Stimulated activated CD8-positive, alpha-beta memory T cell treated with anti-CD3 and anti-CD28 coated beads, Interleukin-7, amount 100 ng/mL, for 4 hours (primary cell): Measurements from ENCODE around the gene DENND6B.
"Not testable (repeated sequence)": the region's sequence is repeated elsewhere in the genome, so short reads cannot be mapped to it uniquely, and the experiment has no call there.

ENCODE experiments used
- DNase-seq, 2 donors: peaks; one replicate each; pipeline ENCODE4 v3.0.0-alpha.2; 2020; ENCODE audit warnings: low read depth in 2 of 2

DENND6B gene

DNA sequence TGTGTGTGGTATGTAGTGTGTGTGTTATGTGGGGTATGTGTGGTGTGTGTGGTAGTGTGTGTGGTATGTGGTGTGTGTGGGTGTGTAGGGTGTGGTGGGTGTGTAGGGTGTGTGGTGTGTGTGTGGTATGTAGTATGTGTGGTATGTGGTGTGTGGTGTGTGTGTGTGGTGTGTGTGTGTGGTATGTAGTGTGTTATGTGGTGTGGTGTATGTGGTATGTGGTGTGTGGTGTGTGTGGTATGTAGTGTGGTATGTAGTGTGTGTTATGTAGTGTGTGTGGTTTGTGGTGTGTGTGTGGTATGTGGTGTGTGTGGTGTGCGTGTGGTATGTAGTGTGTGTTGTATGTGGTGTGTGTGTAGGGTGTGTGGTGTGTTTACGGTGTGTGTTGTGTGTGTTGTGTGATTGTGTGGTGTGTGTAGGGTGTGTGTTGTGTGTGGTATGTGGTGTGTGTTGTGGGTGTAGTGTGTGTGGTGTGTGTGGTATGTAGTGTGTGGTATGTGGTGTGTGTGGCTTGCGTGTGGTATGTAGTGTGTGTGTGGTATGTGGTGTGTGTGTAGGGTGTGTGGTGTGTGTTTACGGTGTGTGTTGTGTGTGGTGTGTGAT is 12.1 kb upstream of the DENND6B start:
- no peak for DNase-seq

DNA sequence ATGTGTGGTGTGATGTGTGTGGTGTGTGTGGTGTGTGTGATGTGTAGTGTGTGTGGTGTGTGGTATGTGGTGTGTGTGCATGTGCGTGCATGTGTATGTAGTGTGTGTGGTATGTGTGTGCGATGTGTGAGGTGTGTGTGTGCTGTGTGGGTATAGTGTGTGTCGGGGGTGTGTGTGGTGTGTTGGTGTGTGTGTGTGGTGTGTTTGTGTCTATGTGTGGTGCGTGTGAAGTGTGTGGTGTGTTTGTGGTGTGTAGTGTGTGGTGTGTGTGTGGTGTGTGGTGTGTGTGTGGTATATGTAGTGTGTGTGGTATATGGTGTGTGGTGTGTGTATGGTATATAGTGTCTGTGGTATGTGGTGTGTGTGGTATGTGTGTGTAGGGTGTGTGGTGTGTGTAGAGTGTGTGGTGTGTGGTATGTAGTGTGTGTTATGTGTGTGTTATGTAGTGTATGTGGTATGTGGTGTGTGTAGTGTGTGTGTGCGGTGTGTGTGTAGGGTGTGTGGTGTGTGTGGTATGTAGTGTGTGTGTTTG is 11.3 kb upstream of the DENND6B start:
- DNase-seq: no peak

DNA sequence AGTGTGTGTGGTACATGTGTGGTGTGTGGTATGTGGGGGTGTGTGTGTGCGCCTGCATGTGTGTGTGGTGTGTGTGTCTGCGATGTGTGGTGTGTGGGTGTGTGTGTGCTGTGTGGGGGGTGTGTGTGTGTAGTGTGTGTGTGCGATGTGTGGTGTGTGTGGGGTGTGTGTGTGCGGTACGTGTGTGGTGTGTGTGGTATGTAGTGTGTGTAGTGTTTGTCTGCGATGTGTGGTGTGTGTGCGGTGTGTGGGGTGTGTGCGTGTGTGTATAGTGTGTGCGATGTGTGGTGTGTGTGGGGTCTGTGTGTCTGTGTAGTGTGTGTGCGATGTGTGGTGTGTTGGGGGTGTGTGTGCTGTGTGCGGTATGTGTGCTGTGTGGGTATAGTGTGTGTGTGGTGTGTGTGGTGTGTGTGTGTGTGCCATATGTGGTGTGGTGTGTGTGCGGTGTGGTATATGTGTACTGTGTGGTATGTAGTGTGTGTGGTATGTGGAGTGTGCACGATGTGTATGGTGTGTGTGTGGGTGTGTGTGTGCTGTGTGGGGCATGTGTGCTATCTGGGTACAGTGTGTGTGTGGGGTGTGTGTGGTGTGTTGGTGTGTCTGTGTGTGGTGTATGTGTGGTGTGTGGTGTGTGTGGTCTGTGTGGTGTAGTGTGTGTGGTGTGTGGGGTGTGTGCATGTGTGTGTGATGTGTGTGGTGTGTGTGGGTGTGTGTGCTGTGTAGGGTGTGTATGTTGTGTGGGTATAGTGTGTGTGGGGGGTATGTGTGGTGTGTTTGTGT is 10.6 kb upstream of the DENND6B start:
- no peak for DNase-seq

DNA sequence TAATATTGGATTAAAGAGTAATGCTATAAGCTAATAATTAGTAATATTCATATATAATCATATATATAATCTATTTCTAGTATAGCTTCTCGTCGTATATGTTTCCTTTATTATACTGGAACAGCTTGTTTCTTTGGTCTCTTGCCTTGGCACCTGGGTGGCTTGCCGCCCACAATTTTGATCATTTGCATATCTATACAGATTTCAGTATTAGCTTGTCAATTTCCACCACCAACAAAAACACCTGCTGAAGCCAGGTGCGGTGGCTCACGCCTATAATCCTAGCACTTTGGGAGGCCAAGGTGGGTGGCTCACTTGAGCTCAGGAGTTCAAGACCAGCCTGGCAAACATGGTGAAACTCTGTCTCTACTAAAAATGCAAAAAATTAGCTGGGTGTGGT is 7.6 kb upstream of the DENND6B start:
- not testable (repeated sequence) for DNase-seq

DNA sequence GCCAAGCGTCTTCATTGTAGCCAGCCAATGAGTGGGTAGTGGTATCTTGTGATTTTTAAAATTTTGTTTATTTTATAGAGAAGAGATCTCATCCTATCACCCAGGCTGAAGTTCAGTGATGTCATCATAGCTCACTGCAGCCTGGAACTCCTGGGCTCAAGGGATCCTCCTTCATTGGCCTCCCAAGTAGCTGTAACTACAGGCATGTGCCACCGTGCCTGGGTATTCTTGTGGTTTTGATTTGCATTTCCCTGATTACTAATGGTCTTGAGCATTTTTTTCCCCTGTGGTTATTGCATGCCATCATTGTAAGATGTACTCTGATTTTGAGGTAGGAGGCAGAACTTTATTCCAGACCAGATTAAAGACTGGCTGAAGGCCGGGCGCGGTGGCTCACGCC is 2.4 kb upstream of the DENND6B start:
- DNase-seq: no peak

DNA sequence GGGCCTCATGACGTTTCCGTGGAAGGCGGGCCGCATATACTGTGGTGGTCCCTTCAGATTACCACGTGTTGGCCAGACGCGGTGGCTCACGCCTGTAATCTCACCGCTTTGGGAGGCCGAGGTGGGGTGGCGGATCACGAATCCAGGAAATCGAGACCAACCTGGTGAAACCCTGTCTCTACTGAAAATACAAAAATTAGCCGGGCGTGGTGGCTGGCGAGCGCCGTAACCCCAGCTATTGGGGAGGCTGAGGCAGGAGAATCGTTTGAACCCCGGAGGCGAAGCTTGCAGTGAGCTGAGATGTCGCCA is 853 bp upstream of the DENND6B start:
- no peak for DNase-seq

DNA sequence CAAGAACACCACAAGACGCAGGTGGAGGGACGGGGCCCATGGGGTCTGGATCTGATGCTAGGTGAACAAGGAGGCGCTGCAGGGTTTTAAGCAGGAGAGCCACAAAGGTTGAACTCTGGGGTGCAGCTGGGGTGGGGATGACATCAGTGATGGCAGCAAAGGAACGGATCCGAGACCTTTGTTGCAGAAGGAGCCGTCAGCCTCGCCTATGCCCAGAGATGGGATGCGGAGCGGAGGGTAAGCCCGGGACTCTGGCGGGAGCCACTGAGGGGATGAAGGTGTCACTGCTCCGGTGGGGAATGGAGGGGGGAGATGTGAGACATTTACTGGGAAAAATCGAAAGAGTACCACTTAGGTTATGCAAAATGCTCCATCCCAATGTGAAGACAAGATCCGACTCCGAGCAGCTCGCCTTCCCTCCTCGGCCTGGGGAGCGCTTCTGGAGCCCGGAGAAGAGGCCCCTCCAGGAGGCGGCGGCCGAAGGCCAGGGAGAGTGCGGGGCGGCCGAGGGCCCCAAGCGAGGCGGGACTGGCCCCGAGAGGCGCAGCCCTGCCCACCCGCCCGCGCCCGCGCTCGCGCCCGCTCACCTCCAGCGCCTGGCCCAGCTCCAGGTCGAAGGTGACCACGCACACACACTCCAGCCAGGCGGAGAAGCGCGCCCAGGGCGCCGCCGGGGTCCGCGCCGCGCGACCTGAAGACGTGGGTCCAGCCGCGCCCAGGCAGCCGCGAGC is 422 bp downstream of the DENND6B start:
- no peak for DNase-seq

DNA sequence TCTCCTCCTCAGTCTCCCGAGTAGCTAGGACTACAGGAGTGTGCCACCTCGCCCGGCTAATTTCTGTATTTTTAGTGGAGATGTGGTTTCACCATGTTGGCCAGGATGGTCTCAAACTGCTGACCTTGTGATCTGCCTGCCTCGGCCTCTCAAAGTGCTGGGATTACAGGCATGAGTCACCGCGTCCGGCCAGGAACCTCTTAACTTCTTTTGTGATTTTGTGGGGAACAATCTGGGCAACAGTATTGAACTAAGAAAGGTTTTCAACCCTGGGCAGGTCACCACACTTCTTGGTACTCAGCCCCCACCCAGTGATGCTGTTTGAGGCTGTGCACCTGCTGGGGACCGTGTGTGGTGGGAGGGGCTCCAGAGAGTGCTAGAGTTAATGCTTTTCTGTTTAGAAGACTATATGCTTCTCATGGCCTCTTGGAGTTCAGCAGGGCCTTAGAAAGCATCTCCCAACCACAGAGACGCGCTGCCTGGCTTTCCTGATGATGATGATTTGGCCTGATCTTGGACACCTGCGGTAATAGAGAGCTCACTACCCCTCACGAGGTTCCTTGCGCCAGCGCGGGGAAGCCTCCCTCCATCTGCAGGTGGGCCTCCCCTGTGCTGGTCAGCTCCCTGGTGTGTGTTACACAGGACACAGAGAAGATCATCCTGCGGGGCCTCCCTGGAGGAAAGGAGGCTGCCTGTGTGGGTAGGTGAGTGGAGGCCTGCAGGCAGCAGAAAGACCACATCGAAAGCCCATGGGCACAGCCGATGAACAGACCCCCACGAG is 1.2 kb downstream of the DENND6B start:
- no peak for DNase-seq

DNA sequence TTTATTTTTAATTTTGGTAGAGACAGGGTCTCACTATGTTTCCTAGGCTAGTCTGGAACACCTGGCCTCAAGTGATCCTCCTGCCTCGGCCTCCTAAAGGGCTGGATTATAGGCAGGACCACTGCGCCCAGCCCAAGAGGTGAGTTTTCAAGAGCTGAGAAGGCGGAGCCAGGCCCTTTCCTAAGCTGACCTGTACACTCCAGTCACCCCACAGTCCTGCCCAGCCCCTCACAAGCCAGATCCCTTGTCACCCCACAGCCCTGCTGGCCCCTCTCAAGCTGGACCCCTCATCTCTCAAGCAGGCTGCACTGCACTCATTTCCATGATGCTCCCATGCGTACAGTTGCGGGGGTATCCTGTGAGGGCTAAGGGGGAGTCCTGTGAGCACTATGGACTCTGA is 2.9 kb downstream of the DENND6B start:
- DNase-seq: no peak

DNA sequence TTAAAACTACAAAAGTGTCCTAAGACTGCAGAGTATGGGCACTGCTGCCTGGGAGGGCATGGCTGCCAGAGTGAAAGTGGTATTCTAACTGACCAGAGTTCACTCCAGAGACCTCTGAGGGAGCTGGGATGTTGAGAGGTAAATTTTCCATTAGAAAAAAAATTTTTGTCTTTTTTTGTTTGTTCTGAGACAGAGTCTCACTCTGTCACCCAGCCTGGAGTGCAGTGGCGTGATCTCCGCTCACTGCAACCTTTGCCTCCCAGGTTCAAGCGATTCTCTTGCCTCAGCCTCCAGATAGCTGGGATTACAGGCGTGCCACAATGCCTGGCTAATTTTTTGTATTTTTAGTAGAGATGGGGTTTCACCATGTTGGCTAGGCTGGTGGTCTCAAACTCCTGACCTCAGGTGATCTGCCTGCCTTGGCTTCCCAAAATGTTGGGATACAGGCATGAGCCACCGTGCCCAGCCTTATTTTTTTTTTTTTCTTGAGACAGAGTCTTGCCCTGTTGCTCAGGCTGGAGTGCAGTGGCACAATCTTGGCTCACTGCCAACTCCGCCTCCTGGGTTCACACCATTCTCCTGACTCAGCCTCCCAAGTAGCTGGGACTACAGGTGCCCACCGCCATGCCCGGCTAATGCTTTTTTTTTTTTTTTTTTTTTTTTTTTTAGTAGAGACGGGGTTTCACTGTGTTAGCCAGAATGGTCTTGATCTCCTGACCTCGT is 4.3 kb downstream of the DENND6B start:
- not testable (repeated sequence) for DNase-seq

DNA sequence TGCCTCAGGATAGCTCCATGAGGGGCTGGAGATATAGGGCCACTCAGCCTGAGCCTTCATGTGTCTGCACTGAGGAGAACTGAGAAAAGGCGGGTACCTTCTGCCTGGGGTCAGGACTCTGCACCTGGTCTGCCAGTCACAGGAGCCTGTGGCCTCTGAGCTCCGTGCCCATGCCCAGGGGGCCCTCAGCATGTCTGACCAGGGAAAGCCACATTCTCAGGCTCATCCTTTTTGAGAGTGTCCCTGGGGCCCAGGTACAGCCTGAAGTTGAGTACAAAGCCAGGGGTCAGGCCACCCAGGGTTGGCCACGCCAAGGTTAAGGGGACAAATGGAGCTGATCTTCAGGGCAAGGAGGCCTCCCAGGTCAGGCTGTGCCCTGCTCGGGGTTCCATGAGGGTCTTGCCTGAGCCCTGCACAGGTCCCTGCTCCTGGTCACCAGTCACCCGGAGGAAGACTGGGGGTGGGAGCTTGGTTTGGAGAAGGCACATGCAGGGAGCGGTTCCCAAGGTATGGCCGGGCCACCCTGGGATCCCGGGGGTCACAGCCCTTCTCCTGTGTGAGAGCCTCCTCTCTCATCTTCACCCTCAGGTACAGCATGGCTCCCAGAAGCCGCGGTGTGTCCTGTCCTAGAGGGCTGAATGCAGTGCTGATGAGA is 6.0 kb downstream of the DENND6B start:
- no peak for DNase-seq

DNA sequence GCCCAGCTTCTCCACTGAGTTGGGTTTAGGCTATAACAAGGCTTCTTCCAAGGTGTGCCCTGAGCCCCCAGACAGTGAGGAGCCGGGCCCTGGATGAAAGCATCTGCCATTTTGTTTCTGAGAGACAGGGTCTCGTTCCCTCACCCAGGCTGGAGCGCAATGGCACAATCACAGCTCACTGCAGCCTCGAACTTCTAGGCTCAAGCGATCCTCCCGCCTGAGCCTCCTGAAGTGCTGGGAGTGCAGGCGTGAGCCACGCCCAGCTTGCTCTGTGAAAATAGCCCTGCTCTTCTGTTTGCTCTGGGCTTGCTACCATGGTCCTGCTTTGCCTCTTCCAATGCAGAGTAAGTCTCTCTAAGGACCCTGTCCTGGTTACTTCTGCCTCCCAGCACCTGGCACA is 6.7 kb downstream of the DENND6B start:
- no peak for DNase-seq

DNA sequence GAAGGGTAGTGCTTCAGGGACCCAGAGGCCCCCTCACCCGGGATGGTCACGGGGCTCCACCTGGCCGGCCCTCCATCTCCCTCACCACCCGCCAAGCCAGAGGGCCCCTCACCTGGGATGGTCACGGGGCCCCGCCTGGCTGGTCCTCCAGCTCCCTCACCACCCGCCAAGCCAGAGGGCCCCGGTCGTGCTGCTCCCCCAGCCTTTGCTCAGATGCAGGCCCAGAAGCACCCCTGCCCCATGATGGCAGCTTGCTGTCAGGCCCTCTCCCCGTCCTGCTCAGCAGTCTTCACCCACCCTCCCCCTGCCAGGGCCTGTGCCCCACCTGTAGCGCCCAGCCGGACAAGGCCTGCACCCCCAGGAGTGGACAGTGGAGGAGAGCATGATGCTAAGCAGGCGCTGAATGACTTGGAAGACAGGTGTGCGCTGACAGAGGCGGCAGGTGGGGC is 7.3 kb downstream of the DENND6B start:
- DNase-seq: no peak

DNA sequence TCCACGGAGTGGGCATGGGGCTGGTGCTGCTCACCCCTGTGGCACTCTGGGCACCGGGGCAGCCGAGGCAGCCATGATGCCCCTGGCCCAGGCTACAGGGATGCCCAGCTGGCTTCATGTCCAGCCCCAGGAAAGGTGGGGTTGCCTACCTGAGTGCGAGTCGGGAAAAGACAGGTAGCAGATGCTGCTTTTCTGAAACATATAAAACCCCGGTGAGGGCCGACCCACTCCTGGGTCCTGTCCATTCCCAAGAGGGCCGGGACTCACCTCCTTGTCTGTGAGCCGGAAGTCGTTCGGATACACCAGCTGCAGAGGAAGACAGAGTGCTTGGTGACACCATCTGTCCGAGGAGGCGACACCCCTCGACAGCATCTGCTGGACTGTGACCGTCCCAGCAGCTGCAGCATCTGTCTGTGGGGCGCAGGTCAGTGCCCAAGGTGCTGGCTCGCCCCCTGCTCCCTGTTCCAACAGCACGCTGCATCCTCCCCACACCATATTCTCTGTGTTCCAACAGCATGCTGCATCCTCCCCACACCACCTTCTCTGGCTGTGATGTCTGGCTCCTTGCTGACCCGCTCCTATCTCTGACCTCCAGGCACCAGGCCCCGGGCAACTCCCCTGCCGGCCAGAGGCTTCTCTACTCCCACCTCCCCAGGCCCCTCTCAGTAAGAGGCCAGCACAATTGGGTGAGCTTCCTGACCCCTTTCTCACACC is 8.0 kb downstream of the DENND6B start:
- DNase-seq: no peak

DNA sequence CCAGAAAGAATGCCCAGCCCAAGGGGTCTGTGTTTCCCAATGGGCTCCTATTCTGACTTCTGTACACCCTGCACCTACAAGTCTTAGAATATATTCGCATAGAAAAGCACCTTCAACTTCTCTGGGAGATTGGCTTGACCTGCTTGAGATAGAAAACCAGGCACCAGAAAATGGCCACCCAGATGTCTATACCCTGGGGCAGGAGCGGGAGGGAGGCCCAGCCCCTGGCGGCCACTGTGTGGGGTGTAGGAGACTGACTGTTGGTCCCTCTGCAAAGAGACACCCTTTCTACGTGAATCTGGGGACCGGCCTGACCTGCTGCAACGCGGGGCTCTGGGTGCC is 8.5 kb downstream of the DENND6B start:
- DNase-seq: no peak

DNA sequence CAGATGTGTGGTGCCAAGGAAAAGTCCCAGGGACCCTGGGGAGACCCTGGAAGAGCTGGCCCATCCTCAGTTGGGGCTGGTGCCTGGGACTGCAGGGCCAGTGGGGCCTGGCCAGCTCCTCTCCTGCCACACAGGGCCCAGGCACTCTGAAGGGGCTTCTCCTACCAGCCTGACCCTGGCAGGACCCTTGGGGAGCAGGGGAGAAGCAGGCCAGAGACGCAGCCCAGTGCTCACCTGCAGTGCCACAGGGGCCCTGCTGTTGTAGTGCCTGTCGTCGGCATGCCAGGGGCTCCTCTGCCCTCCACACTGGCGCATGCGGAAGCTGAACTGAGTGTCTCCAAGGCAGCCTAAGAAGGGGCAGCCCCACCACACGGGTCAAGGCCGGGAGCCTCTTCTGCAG is 9.1 kb downstream of the DENND6B start:
- DNase-seq: no peak

DNA sequence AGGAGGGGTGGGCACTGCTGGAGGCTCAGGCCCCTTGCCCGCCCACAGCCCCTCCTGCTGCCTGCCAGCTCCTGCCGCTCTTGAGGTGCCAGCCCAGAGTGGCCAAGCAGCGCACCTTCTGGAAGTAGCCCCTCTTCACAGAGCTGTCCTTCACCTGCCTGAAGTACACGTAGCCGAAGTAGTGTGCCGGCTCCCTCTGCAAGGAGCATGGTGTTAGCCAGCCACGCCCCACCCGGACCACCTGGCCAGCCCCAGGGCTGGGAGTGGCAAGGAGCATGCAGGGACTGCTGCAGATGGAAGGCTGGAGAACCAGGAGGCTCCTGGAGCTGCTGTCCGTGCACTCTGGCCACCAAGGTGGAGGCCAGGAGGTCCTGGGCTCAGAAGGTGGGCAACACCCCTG is 9.6 kb downstream of the DENND6B start:
- no peak for DNase-seq

DNA sequence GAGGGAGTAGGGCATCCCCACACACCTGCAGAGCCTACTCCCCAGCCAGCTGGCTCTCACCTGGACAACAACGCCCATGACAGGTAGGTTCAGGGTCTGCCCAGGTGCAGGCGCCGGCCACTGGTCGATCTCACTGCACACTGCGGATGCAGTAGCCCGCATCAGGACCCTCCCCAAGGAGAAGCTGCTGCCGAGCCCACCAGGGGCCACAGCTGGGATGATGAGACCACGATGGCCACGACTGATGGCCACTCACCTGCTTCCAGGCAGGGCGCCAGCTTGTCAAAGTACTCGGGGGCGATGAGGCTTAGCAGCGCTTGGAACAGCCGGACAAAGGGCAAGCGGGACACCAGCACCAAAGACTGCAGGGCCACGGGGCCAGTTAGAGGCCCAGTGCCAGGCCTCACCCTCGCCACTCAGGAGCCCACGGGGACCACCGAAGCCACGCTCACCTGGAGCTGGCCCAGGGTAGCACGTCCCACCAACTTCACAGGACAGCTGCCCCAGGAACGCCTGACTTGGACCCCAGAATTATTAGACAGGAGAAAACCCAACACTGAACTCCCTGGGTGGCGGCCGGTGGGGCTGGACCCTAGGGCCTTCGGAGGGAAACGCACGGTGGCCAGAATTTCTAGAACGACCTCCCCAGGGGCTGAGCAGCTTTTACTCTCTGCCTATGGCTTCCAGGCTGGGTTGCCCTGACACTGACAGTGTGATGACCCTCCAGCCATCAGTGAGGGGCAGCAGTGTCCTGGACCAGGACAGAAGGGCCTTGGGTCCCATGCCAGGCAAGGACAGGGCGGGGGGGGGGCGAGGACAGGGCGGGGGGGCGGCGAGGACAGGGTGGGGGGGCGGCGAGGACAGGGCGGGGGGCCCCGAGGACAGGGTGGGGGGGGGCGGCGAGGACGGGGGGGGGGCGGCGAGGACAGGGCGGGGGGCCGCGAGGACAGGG is 10.4 kb downstream of the DENND6B start:
- DNase-seq: no peak
